H1 (cell line): ENCODE results near the gene CAPZB. TPM values are rescaled to one million over a fixed set of nuclear protein-coding genes. Genes with fewer than 3 reads are reported as not detected.

Source experiments
- CEBPB ChIP-seq: IDR thresholded peaks from 2 replicates; pipeline ENCODE4 v1.6.1; 2012; ENCODE audit warnings: low read depth, low read length
- CHD7 ChIP-seq: fragments of 300-600 bp; sonication (generic); IDR thresholded peaks from 2 replicates; pipeline ENCODE4 v1.7.1; 2012; ENCODE audit warnings: low read length, moderate library complexity, mild to moderate bottlenecking, inconsistent platforms; ENCODE audit not compliant: insufficient replicate concordance
- EP300 ChIP-seq, 2 experiments: IDR thresholded peaks; 1 replicate in 1 of 2; 2 replicates in 1 of 2; pipeline ENCODE4 v1.6.1; 2011 to 2012; ENCODE audit warnings: low read depth in 2 of 2, low read length in 2 of 2, mild to moderate bottlenecking in 2 of 2, borderline replicate concordance in 1 of 2, inconsistent platforms in 1 of 2, moderate library complexity in 1 of 2
- GTF2F1 ChIP-seq: IDR thresholded peaks from 2 replicates; pipeline ENCODE4 v1.6.1; 2012; ENCODE audit warnings: low read depth, low read length, improper control_type of control experiment, borderline replicate concordance
- NANOG ChIP-seq: IDR thresholded peaks from 2 replicates; pipeline ENCODE4 v1.6.1; 2011; ENCODE audit warnings: low read length, low read depth, mild to moderate bottlenecking, inconsistent platforms; ENCODE audit not compliant: insufficient read depth, poor library complexity, severe bottlenecking
- POLR2A ChIP-seq, 2 experiments: IDR thresholded peaks; 1 replicate in 1 of 2; 2 replicates in 1 of 2; pipeline ENCODE4 v1.6.1; 2011; ENCODE audit warnings: low read depth in 2 of 2, low read length in 2 of 2, mild to moderate bottlenecking in 2 of 2; ENCODE audit errors: control extremely low read depth in 1 of 2
- SP1 ChIP-seq: IDR thresholded peaks from 2 replicates; pipeline ENCODE4 v1.6.1; 2011; ENCODE audit warnings: low read depth, low read length
- SP2 ChIP-seq: IDR thresholded peaks from 2 replicates; pipeline ENCODE4 v1.6.1; 2012; ENCODE audit warnings: mild to moderate bottlenecking, low read length, inconsistent platforms
- TEAD4 ChIP-seq: IDR thresholded peaks from 2 replicates; pipeline ENCODE4 v1.6.1; 2012; ENCODE audit warnings: low read depth, low read length, inconsistent platforms, mixed read lengths
- polyA plus RNA-seq, 7 experiments: library from polyadenylated mRNA; depleted of rRNA in 3 of 7; stranded (reverse) in 5 of 7; unstranded in 2 of 7; fragments of >200 nt in 5 of 7; fragments of 200-250 nt in 2 of 7; gene quantifications; 1 replicate in 5 of 7; 2 replicates in 1 of 7; 4 replicates in 1 of 7; pipeline versions ENCODE4 v1.2.1 to v1.2.3, GENCODE V29; 2011 to 2013; ENCODE audit warnings: missing spikeins in 2 of 7, mixed read lengths in 2 of 7
- total RNA-seq: library from RNA; stranded (reverse); fragmentation: NEBNext Ultra II Directional; extraction: Animal tissue kit (Norgen Biotek cat#: 25700); gene quantifications from 2 replicates; pipeline ENCODE4 v1.2.1, GENCODE V29; 2021

Gene CAPZB
- total and polyA plus RNA-seq, 2 of the 8 experiments (the other 6 are each of a cell fraction or from before 2014, with no cell fraction given): 162 to 371 TPM

GRCh38 chr1:19432943-19433718 lies 52.2 kb downstream of the CAPZB start (continued):
- TF ChIP-seq CHD7: no peak
- TF ChIP-seq CEBPB: no peak
- TF ChIP-seq SP1: no peak
- TF ChIP-seq EP300 (IDR thresholded peaks at IDR 0.05; ENCODE audit: borderline replicate concordance in 1 of 2, low read depth in 2 of 2, low read length in 2 of 2): no peak
- no peak for TF ChIP-seq NANOG
- TF ChIP-seq GTF2F1: no peak
- TF ChIP-seq SP2: no peak
- no peak for TF ChIP-seq TEAD4
- TF ChIP-seq POLR2A (IDR thresholded peaks at IDR 0.05; ENCODE audit: control extremely low read depth in 1 of 2, low read depth in 2 of 2, low read length in 2 of 2): no peak
